Dorsolateral prefrontal cortex (tissue), 118 donors: Measurements from ENCODE around the gene TMEM121. TPM values are rescaled to one million over a fixed set of nuclear protein-coding genes. Genes with fewer than 3 reads are reported as not detected.

Experiments
- total RNA-seq, 120 experiments: library from RNA; stranded (reverse); gene quantifications; one replicate each; pipeline versions ENCODE4 v1.2.3 to v1.2.4, GENCODE V29; 2022

TMEM121 gene
- total RNA-seq, 120 experiments from 2014 or later = 11.9 to 30.7 (median 19.1) TPM

Other genes with a start within 250 kb of the TMEM121 start
- 100 to 1,000 TPM in 7 of 120 experiments, 10 to 100 TPM in 113; 55.3 to 109 (median 75.5) TPM for gene BRF1, start 225.6 kb upstream of the TMEM121 start, total RNA-seq
- gene PACS2, start 211.8 kb upstream of the TMEM121 start, total RNA-seq = 100 to 1,000 TPM; 131 to 394 (median 200) TPM
- gene TEX22, start 128.0 kb upstream of the TMEM121 start, total RNA-seq = 10 to 100 TPM in 1 of 120 experiments, 1 to 10 TPM in 113, under 1 TPM in 6; 0.38 to 13.1 (median 3.6) TPM
- gene MTA1, start 106.8 kb upstream of the TMEM121 start, total RNA-seq = 100 to 1,000 TPM in 85 of 120 experiments, 10 to 100 TPM in 35; 81.6 to 178 (median 109) TPM
- 100 to 1,000 TPM in 116 of 120 experiments, 10 to 100 TPM in 4; 67.0 to 225 (median 142) TPM for gene CRIP2, start 51.8 kb upstream of the TMEM121 start, total RNA-seq
- gene CRIP1, start 39.7 kb upstream of the TMEM121 start, total RNA-seq = 10 to 100 TPM in 36 of 120 experiments, 1 to 10 TPM in 80, under 1 TPM in 1, not detected in 3; 0.64 to 75.6 (median 7.4) TPM
- gene TEDC1, start 35.3 kb upstream of the TMEM121 start, total RNA-seq = 10 to 100 TPM in 118 of 120 experiments, 1 to 10 TPM in 2; 8.9 to 23.4 (median 15.6) TPM